Measurements from ENCODE around the gene PSMD6. TPM values are rescaled to one million over a fixed set of nuclear protein-coding genes. Genes with fewer than 3 reads are reported as not detected.

PSMD6 gene
- total RNA-seq, 1 donor from 2014 or later: 60.2 TPM

DNA sequence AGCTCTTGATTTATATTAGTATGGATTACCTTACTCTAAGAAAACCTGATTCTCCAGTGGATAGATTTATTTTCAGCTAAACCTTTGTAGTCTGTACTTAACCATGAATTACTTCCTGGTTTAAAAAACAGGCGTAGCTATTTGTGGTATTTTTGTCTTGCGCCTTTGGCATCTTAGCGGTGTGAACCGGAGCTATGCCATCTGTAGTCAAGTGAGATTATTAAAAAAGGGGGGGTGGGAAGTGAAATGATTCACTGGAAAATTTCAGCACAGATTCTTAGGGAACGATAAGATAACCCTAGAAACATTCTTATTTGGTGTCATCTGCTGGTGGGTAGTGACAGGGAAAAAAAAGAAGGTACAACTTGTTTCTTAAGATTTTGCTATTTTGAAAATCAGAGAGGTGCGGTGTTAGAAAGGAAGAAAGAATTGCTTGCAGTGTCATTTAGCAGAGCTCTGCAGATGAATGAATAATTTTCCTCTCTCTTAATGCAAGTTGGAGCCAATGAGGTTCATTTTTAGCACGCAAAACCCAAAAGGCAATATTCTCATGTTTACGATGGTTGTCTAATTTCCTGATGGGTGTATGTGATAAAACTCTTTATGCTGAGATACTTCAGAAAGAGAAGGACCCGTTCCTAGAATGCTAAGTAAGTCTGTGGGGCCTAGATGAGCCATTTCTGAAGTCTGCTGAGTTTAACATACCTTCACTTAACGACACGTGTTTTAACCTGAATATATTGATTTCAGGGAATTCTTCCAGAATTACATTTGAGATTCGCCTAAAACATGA, 44.0 kb downstream of the PSMD6 start:
- DNase-seq (ENCODE audit: low spot score): peak; percentile 51

DNA sequence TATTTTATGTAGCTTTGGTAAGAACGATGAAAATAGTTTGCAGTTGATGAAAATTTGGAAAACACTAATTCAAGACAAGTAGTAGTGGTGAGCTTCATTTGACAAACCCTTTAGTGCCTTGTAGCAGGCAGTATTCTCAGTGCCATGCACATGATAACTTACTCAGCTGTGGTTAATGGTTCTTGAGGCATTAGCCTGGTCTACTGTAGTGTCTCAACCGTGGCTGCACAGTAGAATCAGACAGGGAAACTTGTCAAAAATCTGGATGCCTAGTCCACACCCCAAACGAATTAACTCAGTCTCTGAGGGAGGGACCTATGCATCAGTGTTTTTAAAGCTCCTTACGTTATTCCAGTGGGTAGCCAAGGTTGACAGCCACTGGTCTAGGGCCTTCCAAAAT, 45.4 kb downstream of the PSMD6 start:
- DNase-seq (ENCODE audit: low spot score): no peak

DNA sequence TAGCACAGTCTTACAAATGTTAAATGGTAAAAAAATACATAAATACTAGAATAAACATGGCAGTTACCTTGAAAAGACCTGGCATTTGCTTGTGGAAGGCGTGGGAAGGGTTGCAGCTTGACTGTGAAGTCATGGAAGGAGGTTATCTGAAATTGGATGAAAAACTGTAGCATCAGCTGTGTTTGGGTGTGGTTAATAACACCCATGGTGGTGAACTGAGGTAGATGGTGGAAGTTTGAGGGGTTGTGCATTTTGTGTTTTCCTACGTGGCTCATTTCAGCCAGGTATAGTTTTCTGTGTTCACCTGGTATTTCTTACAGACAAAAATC, 46.5 kb downstream of the PSMD6 start:
- DNase-seq (ENCODE audit: low spot score): no peak

DNA sequence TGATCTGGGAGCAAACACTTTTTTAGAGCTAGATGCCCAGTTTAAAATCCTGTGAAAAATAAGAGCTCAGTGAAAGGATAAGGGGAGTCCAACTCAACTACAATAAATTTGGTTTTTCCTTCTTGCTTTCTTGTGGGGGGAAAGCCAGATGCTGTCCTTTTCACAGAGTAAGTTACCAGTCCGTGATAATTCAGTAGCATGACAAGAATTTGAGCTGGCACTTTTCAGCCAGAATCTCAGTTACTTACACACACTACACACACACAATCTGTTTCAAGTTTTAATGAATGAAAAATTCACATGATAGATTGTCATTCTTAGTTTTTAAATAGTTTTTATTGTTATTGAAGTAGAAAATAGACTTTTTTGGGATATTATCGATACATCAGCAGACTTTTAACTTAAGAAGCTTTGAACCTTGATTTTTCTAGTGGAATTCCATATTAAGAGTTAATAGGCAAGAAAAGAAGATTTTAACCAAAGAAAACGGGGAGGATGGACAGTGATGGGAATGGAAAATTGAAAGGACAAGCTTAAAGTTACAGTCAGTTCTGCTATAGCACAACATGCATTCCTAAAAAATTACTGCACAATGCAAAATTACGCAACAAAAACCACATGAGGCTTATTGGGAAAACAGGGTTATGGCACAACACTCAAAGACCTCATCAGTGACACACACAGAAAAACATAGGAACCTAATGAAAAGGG, 47.0 kb downstream of the PSMD6 start:
- DNase-seq (ENCODE audit: low spot score): peak; percentile 66

DNA sequence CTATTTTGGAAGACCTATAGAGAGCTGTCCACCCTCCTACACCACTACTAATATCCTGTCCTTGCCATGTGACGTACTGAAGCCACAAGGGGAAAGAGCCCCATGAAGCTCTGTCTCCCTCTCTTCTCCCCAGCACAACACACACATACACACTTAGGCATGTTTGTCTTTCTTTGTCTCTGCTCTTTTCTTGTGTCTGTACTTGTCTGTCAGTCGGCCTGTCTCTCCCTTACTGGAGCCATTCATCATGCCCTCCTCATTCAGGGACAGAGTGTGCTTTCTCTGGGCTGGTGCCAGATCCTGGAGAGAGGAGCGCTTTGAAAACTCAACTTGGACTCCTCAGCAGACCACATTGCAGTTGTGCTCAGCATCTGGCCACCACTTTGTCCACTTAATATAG, 47.6 kb downstream of the PSMD6 start:
- DNase-seq (ENCODE audit: low spot score): peak; percentile 44

DNA sequence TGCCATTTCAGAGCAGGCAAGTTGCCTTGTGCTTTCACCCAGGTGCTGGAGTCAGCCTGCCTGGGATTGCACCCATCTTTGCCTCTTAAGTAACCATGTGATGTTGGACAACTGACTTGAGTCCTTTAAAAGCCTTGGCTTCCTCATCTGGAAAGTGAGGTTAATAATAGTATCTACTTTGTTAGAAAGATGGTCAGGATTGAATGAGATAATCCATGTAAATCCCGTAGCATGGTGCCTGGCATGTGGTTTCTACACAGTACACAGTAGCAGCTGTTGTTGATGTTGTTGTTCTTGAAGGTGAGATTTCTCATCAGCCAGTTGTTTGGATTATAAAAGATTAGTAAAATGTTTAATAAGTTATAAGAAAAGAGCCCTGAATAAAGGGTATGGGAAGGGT, 48.8 kb downstream of the PSMD6 start:
- no peak for DNase-seq (ENCODE audit: low spot score)

DNA sequence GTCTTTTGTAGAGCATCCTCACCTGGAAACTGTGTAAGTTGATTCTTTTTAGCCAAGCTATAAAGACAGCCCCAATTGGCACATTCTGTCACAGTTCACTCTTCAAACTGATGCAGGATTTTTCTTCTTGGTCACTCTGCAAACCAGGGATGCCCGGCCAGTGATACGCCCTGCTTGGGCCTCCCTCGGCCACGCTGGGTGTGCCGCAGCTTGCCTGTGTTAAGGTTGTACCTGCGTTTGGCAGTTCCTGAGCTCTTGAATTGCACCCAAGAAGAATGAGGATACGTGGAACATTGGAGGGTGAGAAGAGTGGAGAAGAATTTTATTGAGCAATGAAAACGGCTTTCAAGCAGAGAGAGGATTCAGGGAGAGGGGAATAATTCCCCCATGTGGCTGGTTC, 49.9 kb downstream of the PSMD6 start:
- DNase-seq (ENCODE audit: low spot score): no peak

DNA sequence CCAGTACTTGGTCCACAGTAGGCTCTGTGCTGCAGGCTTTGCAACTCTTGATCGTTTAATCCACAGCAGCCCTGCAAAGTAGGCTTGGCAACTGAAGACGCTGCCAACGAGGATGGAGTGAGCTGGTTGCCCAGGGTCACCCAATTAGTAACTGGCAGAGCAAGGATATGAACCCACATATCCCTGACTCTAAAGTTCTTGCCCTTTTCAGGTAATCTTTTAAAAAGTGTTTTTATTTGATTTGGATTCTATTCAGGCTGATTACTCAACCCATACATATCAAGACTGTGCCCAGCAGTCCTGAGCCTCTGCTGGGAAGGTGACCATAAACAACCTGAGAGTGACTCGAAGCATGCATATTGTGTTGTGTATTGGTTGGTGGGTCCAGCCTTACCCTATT, 50.3 kb downstream of the PSMD6 start:
- DNase-seq (ENCODE audit: low spot score): no peak

DNA sequence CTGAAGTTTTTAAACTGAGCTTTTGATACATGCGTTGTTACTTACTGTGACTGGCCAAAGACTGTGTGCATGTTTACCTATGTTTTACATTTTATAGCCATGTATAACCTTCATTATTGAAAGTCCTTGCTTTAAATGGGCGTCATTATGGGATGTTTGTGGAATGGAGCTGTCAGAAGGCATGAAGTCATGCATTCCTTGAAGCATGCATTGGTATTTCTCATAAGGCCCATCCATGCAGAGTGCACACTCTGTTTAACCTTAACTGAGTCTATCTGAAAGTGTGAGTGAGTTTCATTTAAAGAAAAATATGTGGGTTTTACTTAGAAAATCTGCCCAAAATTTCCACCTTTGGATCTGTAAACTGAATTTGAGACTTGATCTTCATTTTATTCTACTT, 51.1 kb downstream of the PSMD6 start:
- DNase-seq (ENCODE audit: low spot score): peak; percentile 74

DNA sequence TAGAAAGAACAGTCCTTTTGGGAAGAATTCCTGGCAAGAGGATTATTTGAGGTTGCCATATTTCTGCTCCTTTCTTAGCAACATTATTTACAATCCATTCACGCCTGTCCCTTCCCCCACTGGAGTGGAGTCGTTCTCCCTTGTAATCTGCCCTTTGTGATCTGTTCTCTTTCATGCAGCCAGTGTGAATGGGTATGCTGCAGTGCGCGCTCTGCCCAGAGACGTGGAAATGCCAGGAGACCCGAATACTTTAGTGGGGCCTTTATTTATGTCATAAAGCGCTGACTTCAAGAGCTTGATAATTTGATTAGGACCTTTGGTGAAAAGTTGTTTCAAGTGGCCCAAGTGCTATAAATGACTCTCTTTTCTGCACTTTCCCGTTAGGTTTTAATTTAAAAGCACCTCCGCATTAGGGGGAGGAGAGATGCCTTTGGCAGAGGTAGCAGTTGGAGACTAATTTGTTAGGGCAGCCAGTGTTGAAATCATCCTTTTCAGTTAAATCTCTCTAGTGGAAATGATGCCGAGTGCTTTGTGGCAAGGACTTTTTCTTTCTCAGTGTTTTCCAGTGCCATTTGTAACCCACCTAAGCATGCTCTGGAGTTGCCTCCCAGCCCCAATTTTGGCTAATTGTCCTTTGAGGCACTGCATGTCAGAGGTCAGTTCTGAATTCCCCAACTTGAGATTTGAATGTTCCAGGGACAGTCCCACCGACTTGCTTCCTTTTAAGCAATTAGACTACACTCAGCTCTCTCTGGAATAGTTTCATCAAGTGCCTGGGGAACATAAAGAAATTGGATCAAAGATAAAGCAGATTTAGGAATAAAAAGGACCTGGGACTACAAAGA, 52.4 kb downstream of the PSMD6 start:
- DNase-seq (ENCODE audit: low spot score): peak; percentile 31

DNA sequence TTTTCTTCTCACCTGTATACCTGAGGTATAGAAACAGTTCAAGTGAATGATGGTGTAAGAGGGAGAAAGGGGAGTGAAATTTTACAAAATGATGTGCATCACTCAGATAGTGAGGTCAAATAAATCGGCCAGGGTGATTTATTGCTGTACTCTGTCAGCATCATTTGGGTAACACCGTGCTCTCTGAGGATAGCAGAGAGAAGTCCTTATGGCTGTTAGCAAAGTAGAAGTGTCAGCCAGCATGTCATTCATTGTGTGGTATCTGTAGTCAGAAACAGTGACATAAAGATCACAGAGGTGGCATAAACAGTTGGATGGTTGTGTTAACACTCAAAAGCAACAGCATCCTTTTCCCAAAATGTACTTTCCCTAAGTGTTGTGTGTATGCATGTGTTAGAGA, 53.4 kb downstream of the PSMD6 start:
- no peak for DNase-seq (ENCODE audit: low spot score)

DNA sequence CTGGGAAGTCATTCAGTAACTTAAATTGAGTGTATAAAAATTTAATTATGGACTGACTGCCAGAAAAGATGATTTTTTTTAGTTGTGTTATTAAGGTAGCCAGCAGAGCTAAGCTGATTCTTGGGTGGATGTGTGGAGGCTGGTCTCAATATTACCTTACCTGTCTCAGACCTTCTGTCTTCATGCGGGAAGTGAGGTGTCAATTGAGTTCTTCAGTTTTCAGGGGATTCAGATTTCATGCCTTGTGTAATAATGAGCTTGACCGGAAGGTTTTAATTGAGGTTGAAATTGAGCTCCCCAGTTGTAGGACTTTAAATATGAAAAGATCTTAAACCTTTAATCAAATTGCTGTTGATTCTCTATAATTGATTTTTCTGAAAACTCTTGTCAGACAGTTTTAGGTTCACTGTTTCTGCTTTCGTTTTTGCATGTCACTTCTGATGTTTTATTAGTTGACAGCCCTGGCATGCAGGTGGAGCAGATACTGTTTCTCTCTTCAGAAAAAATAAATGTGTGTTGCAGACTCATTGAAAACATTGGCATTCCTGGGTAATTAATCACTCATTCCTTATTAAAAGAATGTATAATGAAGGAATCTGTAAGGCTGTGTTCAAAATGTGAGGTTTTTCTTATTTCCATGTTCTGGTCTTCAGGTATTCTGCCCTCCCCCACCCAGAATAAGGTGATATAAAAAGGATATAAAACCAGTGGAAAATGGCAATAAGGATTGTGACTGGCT, 54.5 kb downstream of the PSMD6 start:
- no peak for DNase-seq (ENCODE audit: low spot score)

DNA sequence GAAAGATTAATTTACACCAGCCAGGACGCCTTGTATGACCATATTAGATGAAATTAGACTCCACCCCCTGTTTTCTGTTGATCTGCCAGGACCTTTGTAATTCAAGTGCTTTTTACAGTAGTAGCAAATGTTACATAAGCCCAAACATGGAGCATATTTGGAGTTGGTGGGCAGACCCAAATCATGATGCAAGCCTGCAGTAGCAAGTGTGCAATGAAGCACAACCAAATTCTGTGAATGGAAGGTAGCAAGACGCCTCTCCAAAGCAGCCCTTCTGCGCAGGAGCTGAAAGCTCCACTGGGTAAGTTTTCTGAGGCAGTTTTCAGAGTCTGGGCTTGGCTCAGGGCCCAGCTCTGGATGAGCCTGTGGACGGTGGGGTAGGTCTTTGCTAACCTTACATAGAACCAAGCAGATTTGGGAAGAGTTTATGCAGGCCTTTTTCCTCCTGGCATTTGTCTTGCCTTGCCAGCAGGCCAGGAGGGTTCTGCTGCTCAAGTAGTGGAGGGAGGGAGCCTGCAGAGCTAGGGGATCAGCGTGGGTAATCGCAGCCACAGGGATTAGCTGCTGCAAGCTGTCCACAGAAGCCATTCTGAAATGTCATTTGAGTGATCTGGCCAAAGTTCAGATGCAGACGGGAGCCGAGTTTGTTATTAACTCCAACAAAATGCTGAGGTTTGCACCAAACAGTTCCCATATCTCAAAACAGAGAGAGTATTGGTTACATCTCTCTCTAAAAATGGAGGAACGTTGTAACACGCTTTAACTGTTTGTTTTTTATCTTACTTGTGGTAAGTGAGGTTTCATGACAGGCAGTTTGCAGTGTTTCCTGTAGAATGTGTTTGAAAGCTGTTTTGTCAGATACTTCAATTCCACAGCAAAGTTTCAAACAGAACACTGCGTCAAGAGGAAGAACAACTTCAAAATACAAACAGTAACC, 55.4 kb downstream of the PSMD6 start:
- DNase-seq (ENCODE audit: low spot score): peak; percentile 86

DNA sequence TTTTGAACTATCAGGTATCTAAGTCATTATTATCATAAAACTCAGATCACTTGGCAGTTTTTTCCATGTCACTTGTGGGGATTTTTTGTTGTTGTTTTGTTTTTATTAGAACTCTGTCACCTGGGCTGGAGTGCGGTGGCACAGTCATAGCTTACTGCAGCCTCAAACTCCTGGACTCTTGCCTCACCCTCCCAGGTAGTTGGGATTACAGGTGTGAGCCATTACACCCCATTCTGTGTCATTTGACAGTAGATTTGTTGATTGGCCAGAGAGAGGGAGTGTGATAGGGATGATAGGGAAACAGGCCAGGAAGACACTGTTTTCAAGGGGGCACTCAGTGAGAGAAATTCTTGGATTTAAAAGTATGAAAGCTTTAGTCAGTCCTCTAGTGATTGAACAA, 56.4 kb downstream of the PSMD6 start:
- DNase-seq (ENCODE audit: low spot score): no peak

DNA sequence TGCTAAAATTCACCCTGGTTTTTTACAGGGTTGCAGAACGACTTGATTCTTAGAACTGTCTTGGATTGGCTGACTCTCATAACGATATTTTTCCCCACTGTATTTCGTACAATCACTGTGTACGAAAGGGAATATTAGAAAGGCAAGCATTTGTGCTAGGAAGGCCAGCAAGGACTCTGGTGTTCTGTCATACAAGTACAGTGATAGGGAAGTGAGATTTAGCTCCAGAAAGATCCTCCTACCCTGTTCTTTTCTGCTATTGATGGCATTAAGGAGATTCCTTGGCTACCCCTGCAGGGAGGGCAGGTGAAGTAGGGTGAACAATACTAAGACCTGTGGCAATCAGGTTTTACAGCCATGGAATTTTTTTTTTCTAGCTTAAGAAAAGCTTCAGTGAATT, 57.3 kb downstream of the PSMD6 start:
- no peak for DNase-seq (ENCODE audit: low spot score)

DNA sequence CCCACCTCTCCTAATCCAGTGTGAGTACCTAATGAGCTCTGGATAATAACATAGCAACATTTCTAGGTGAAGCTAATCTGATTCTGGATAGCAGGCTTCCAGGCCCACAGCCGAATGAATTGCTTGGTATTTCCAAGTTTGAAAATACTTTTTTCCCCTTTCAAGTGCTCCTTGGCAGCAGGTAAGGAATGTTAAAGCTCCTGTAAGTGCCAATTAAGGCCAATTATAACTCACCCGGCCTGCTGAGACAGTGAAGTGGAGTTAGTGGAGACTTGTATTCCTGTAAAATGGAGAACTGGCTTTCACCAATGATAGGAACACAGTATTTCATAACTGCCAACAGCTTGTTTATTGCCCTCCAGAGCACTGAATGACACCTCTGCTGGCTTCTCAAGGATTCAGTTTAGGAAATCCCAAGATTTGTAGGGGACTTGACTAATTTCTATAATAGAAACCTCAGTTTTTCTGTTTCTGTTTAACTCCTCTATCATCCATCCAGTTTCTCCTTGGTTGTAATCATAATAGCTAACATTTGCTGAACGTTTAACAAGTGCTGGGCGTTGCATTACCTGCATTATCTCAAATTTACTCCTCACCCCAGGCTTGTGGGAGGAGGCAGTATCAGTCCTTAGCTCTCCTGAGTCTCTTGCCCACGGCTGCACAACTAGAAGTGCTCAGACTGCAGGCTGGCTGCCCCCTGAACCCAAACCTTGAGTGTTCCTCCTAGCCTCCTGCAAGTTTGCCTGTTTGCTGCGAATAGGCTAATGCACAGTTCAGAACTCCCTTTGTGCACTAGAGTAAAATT, 58.4 kb downstream of the PSMD6 start:
- DNase-seq (ENCODE audit: low spot score): no peak

DNA sequence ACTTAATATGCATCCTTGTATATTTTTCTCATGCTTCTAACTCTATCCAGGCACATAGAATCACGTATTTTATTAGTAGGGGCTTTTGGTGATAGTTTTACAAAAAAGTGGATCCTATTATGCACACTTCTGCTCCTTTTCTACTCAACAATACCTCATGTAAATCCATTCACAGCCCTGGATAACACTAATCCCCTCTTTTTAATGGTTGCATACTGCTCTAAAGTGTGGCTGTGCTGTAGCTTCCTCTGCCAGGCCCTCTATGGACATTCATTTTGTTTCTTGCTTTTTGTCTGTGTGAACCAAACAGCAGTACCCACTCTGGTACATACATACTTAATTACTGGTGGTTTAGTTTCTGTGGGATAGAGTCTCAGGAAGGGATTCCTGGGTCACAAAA, 59.8 kb downstream of the PSMD6 start:
- no peak for DNase-seq (ENCODE audit: low spot score)

DNA sequence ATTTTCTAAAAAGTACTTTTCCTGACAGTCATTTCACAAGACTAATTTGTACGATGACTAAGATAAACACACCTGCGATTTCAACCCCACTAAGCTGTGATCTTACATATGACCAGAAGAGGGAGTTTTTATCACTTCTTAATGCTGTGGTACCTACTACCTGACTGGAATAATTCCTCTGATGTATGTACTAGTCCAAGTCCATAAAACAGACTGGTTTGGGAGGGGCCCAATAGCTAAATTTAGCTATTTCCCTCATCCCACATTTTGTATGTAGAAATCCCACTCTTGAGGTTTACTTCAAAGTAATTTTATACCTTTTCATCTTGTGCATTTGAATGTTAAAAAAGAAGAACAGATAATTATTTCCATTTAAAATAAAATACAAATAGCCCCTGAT, 61.4 kb downstream of the PSMD6 start:
- no peak for DNase-seq (ENCODE audit: low spot score)
